HCT116 (cell line): Measurements from ENCODE around the gene NOBOX. TPM values are rescaled to one million over a fixed set of nuclear protein-coding genes. Genes with fewer than 3 reads are reported as not detected.
"Not testable (repeated sequence)": the region's sequence is repeated elsewhere in the genome, so short reads cannot be mapped to it uniquely, and the experiment has no call there.

Source experiments
- ATAC-seq: fragments of 200-7000 bp; cut with Tn5 transposase; 2 replicates; pipeline ENCODE4 v1.9.1; 2020; ENCODE audit warnings: mild to moderate bottlenecking, moderate library complexity
- BruUV-seq: library from RNA; stranded (reverse); fragments of 400-500 nt; replicated peaks from 2 replicates; lab custom pipeline; 2021; lab: Mats Ljungman, UMichigan
- CTCF ChIA-PET: fragments of 300-600 bp; sonication (Branson Sonifier 250); formaldehyde crosslinking; loops from one replicate; lab custom pipeline; 2021; ENCODE audit warnings: antibody characterized with exemption; lab: Charles Lee
- POLR2A ChIA-PET: fragments of 300-600, 350-600 bp; sonication (Branson Sonifier 250); formaldehyde crosslinking; loops from one replicate; lab custom pipeline; 2021; ENCODE audit warnings: antibody characterized with exemption; lab: Charles Lee
- RAD21 ChIA-PET, 2 experiments: fragments of 300-600 bp; sonication (Branson Sonifier 250); formaldehyde crosslinking; loops; one replicate each; lab custom pipeline; 2023; ENCODE audit warnings: low total read pairs in 2 of 2; ENCODE audit not compliant: uncharacterized antibody in 2 of 2, unreplicated experiment in 2 of 2, low non-redundant PET in 1 of 2; lab: Charles Lee
- DNase-seq: peaks from one replicate; pipeline ENCODE4 v3.0.0-alpha.2; 2010; ENCODE audit warnings: low read depth, low spot score
- H2AFZ ChIP-seq: fragments of 200-600 bp; shearing (Covaris generic), sonication (generic); 2 replicates; pipeline ENCODE4 v1.6.1; 2017; ENCODE audit warnings: low read depth, mixed run types, mixed read lengths, antibody characterized with exemption, low read length; ENCODE audit not compliant: poor library complexity, severe bottlenecking
- H3K27ac ChIP-seq: 2 replicates; pipeline ENCODE4 v1.5.1; 2012; ENCODE audit warnings: low read depth, low read length
- H3K27me3 ChIP-seq: fragments of 200-600 bp; sonication (generic); 2 replicates; pipeline ENCODE4 v1.6.1; 2016; ENCODE audit warnings: mixed run types, low read length, mixed read lengths; ENCODE audit not compliant: insufficient read depth
- H3K36me3 ChIP-seq, 2 experiments: fragments of 200-500 bp in 1 of 2; fragments of 200-600 bp in 1 of 2; sonication (Bioruptor generic) in 1 of 2; sonication (generic) in 1 of 2; 2 replicates each; pipeline versions ENCODE4 v1.5.1 to v1.6.1; 2014 to 2016; ENCODE audit warnings: low read length in 2 of 2, inconsistent platforms in 1 of 2, mixed read lengths in 1 of 2, mixed run types in 1 of 2; ENCODE audit not compliant: insufficient read depth in 2 of 2, control insufficient read depth in 1 of 2
- H3K4me1 ChIP-seq, 2 experiments: fragments of 200-600 bp in 1 of 2; sonication (generic) in 1 of 2; 2 replicates each; pipeline versions ENCODE4 v1.5.1 to v1.6.1; 2012 to 2017; ENCODE audit warnings: low read length in 2 of 2, inconsistent platforms in 1 of 2, mild to moderate bottlenecking in 1 of 2, mixed read lengths in 1 of 2, mixed run types in 1 of 2, moderate library complexity in 1 of 2; ENCODE audit not compliant: insufficient read depth in 2 of 2, control insufficient read depth in 1 of 2
- H3K4me2 ChIP-seq: fragments of 200-600 bp; sonication (generic); 2 replicates; pipeline ENCODE4 v1.6.1; 2017; ENCODE audit warnings: mixed run types, low read length, mixed read lengths
- H3K4me3 ChIP-seq, 2 experiments: fragments of 200-600 bp in 1 of 2; sonication (generic) in 1 of 2; replicated peaks in 1 of 2; 2 replicates each; pipeline ENCODE4 v1.5.1; 2011 to 2016; ENCODE audit warnings: low read length in 2 of 2, control low read depth in 1 of 2, low read depth in 1 of 2, mild to moderate bottlenecking in 1 of 2, mixed read lengths in 1 of 2, mixed run types in 1 of 2
- H3K79me2 ChIP-seq: fragments of 200-600 bp; sonication (generic); 2 replicates; pipeline ENCODE4 v1.6.1; 2017; ENCODE audit warnings: mild to moderate bottlenecking, mixed run types, low read length, moderate library complexity, mixed read lengths; ENCODE audit not compliant: insufficient read depth
- H3K9ac ChIP-seq: fragments of 200-600 bp; sonication (generic); 2 replicates; pipeline ENCODE4 v1.6.1; 2016; ENCODE audit warnings: low read length, mixed read lengths
- H3K9me2 ChIP-seq: fragments of 200-600 bp; sonication (generic), shearing (Covaris generic); 2 replicates; pipeline ENCODE4 v1.6.1; 2017; ENCODE audit warnings: mixed run types, mild to moderate bottlenecking, moderate library complexity; ENCODE audit not compliant: insufficient read depth
- H3K9me3 ChIP-seq, 2 experiments: fragments of 200-500 bp in 1 of 2; fragments of 200-600 bp in 1 of 2; sonication (Bioruptor generic) in 1 of 2; sonication (generic) in 1 of 2; 2 replicates each; pipeline ENCODE4 v1.6.1; 2014 to 2017; ENCODE audit warnings: low read length in 2 of 2, mixed read lengths in 2 of 2, inconsistent platforms in 1 of 2, low read depth in 1 of 2, mild to moderate bottlenecking in 1 of 2, mixed run types in 1 of 2, moderate library complexity in 1 of 2; ENCODE audit not compliant: control insufficient read depth in 1 of 2, insufficient read depth in 1 of 2
- H4K20me1 ChIP-seq: fragments of 200-600 bp; sonication (generic), shearing (Covaris generic); 2 replicates; pipeline ENCODE4 v1.6.1; 2017; ENCODE audit warnings: mixed run types, mild to moderate bottlenecking, moderate library complexity; ENCODE audit not compliant: insufficient read depth
- intact Hi-C: fragments of 100-400 bp; cut with micrococcal nuclease; formaldehyde crosslinking; loops from 2 replicates; pipeline ENCODE4 v1.10.0; 2022
- total RNA-seq: library from RNA; stranded (reverse); gene quantifications from one replicate; pipeline ENCODE4 v1.2.1, GENCODE V29; 2021; ENCODE audit not compliant: unreplicated experiment

NOBOX gene
- total RNA-seq, 1 experiment from 2014 or later = not detected

- H3K27ac ChIP-seq, H3K4me2 ChIP-seq, H3K9me2 ChIP-seq, ATAC-seq, H4K20me1 ChIP-seq, H3K79me2 ChIP-seq, H3K27me3 ChIP-seq, BruUV-seq, H3K36me3 ChIP-seq, RAD21 ChIA-PET, DNase-seq, H3K9me3 ChIP-seq, POLR2A ChIA-PET, CTCF ChIA-PET, H2AFZ ChIP-seq, H3K4me3 ChIP-seq, intact Hi-C loops, H3K9ac ChIP-seq: not testable (repeated sequence)
- H3K4me1 ChIP-seq = peaks cover 9 to 18% of the 10 kb centered on the region in 2 experiments
Measured at GRCh38 chr7:144356185-144356584, 47.3 kb downstream of the NOBOX start.

GRCh38 chr7:144355176-144355822, 48.2 kb downstream of the NOBOX start, which contains the start of gene ARHGEF5:
Gene ARHGEF5, plus strand, starts transcription at chr7:144355402. Its CDS starts 7,268 bp downstream, at chr7:144362670.
- POLR2A ChIA-PET, BruUV-seq, H2AFZ ChIP-seq, H3K9me3 ChIP-seq, H3K27me3 ChIP-seq, CTCF ChIA-PET, H3K36me3 ChIP-seq, RAD21 ChIA-PET, H3K9me2 ChIP-seq, DNase-seq, H4K20me1 ChIP-seq, H3K27ac ChIP-seq, intact Hi-C loops, H3K79me2 ChIP-seq: not testable (repeated sequence)
- Histone ChIP-seq H3K4me2 (peak within 1 kb of the TSS; percentile 50), H3K9ac (peak within 1 kb of the TSS; percentile 32; the same call in 1 of the 2 replicates), H3K4me1 (peaks cover 9 to 18% of the 10 kb centered on the region in 2 experiments), H3K4me3 (peak within 1 kb of the TSS; percentile 35 to 40; a peak in 3 of 4 replicates)
- peak; percentile 89 for ATAC-seq

- intact Hi-C loops, H3K27me3 ChIP-seq, H3K79me2 ChIP-seq, H2AFZ ChIP-seq, H3K9ac ChIP-seq, ATAC-seq, H3K4me3 ChIP-seq, CTCF ChIA-PET, BruUV-seq, H3K9me3 ChIP-seq, POLR2A ChIA-PET, H3K27ac ChIP-seq, H3K9me2 ChIP-seq, DNase-seq, H4K20me1 ChIP-seq, RAD21 ChIA-PET, H3K4me2 ChIP-seq, H3K36me3 ChIP-seq: not testable (repeated sequence)
- H3K4me1 ChIP-seq = peaks cover 9 to 18% of the 10 kb centered on the region in 2 experiments
Measured at GRCh38 chr7:144351667-144352066, 51.8 kb downstream of the NOBOX start.

DNA sequence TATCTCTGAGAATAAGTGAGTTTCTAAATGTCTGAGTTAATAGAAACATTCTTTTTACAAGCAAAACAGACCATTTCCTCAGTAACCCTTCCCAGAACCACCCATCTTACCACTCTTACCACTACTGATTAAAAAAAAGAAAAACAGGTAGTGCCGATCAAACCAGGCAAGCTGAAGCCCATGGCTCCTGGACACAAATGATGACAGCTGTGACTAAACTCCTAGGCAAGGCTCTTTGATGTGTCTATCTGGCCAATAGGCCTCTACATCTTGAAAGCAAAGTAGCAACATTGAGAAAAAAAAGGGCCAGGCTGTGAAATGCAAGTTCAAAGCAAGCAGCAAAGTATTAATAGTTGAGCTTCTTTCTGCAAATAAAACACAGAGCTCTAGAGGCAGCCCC, 54.9 kb downstream of the NOBOX start:
- H3K27me3 ChIP-seq, BruUV-seq, H3K79me2 ChIP-seq, ATAC-seq, H3K4me2 ChIP-seq, H3K4me3 ChIP-seq, H4K20me1 ChIP-seq, H3K9ac ChIP-seq, RAD21 ChIA-PET, H3K9me2 ChIP-seq, H3K36me3 ChIP-seq, H2AFZ ChIP-seq, CTCF ChIA-PET, intact Hi-C loops, H3K27ac ChIP-seq, DNase-seq, POLR2A ChIA-PET, H3K9me3 ChIP-seq: not testable (repeated sequence)
- H3K4me1 ChIP-seq = peaks cover 6 to 13% of the 10 kb centered on the region in 2 experiments
